Head of caudate nucleus (tissue), 42 donors: ENCODE results near the gene EFCAB10.
A peak's percentile ranks its signal among the peaks of the same experiment; 100 is the strongest.

Experiments
- DNase-seq, 42 donors: peaks; one replicate each; pipeline versions ENCODE4 v3.0.0 to v3.0.0-alpha.2; 2020 to 2021; ENCODE audit warnings: mixed read lengths in 7 of 42
- intact Hi-C: fragments of 100-400 bp; cut with DNase I; formaldehyde crosslinking; loops from one replicate; pipeline ENCODE4 v1.15.0; 2022

Gene EFCAB10

GRCh38 chr7:105581066-105581811 is at the start of gene EFCAB10:
Gene EFCAB10 (minus strand): TSS chr7:105581493. CDS start chr7:105581463, 30 bp downstream.
- intact Hi-C loops = no loop called here
- DNase-seq = peak; percentile 71 to 96 (median 89)

DNA sequence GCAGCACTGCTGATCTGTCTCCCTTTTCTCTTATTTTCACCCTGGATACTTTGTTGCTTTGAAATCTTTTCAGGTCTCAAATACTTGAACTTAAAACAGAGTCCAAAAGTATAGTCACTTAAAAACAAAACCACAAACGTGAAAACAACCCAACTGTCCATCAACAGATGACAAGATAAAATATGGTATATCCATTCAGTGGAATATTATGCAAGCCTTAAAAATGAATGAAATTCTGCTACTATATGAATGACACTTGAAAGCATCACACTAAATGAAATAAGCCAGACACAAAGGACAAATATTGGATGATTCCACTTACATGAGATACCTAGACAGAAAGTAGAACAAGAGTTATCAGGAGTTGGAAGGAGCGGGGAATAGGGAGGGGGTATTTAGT is 44.7 kb upstream of the EFCAB10 start:
- no peak for DNase-seq
- intact Hi-C loops = no loop called here

GRCh38 chr7:105623906-105624305 is 42.6 kb upstream of the EFCAB10 start:
- DNase-seq = no peak
- intact Hi-C loops = no loop called here

GRCh38 chr7:105623378-105623777 is 42.1 kb upstream of the EFCAB10 start:
- DNase-seq = no peak
- intact Hi-C loops = no loop called here

GRCh38 chr7:105622106-105622731 is 40.9 kb upstream of the EFCAB10 start:
- intact Hi-C loops = no loop called here
- DNase-seq = peak; percentile 22 to 89 (median 64)

GRCh38 chr7:105621617-105622016 is 40.3 kb upstream of the EFCAB10 start:
- DNase-seq = peak in 34 of 42 donors; percentile 18 to 75 (median 52)
- intact Hi-C loops = no loop called here

DNA sequence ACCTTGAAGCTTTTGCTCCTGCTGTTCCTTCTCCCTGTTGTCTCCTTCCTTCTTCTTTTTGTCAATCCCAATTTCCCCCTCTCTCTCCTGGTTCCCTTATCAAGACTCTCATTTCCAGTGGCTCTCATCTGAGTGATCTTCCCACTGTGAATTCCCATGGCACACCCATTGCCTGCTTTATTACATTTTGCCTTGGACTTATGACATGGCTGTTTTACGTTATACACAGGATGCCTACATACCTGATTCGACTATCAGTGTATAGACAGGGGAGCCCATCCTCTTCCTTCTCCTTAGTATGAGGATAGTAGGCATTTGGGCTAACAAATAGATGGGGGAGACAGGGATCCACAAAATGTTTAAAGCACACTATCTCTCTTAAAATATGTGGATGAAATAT is 39.9 kb upstream of the EFCAB10 start:
- intact Hi-C loops = no loop called here

GRCh38 chr7:105619590-105619989 is 38.3 kb upstream of the EFCAB10 start:
- no peak for DNase-seq
- intact Hi-C loops = no loop called here

More for the DNA sequence above, 39.9 kb upstream of the EFCAB10 start:
- no peak for DNase-seq

- DNase-seq = no peak
- intact Hi-C loops = no loop called here
These were observed 36.7 kb upstream of the EFCAB10 start for GRCh38 chr7:105618016-105618296.

GRCh38 chr7:105617280-105618015 is 36.2 kb upstream of the EFCAB10 start:
- no peak for DNase-seq
- intact Hi-C loops = no loop called here

- DNase-seq = no peak
- intact Hi-C loops = no loop called here
These were observed 33.1 kb upstream of the EFCAB10 start for GRCh38 chr7:105614341-105614840.

DNA sequence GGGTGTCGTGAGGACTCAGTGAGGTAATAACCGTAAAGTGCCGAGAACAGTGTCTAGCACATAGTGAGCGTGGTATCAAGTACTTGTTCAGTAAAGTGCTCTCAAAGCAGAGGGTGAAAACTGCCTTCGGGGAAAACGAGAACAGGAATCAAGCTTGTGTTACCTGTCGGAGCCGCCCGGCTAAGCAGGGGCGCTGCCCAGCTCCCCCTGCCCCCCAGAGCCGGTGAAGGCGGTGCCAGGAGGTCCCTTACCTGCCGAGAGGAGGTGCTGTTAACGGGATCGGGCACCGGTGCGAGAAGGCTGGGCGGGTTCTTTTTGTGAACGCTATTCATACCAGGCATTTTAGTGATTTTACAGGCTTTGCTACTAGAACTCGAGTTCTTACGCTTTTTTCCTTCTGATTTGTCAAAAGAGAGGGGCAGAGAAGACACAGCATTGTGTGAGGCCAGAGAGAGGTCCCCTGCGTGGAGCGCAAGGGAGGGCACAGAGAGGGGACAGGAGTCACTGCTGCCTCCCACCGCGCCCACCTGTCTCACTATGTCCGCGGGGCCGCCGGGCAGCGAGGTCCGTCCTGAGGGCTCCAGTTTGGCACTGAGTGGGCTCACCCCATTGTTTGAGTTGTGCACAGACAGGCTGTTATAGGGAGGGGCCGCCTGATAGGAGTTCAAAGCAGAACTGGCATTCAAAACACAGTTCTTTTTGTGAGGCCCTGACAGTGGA is 32.5 kb upstream of the EFCAB10 start:
- intact Hi-C loops = no loop called here
- DNase-seq = no peak

DNA sequence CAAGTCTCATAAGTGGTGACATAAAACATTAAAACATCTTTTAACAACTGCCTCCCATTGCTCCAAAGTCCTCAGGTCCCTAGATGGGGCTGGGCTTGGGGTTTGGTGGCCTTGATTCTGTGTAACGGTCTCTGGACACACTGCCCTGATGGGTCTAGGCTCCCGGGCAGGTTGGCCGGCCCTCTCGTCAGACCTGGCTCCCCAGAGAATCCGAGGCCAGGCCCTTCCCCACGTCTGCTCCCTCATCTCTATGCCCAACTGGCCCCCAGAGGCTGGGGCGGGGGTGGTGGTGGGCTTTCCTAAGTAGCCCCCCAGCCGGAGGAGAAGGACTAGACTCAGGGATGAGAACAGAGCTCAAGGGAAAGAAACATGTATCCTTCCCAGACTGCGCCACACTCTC is 31.5 kb upstream of the EFCAB10 start:
- no peak for DNase-seq
- intact Hi-C loops = no loop called here

DNA sequence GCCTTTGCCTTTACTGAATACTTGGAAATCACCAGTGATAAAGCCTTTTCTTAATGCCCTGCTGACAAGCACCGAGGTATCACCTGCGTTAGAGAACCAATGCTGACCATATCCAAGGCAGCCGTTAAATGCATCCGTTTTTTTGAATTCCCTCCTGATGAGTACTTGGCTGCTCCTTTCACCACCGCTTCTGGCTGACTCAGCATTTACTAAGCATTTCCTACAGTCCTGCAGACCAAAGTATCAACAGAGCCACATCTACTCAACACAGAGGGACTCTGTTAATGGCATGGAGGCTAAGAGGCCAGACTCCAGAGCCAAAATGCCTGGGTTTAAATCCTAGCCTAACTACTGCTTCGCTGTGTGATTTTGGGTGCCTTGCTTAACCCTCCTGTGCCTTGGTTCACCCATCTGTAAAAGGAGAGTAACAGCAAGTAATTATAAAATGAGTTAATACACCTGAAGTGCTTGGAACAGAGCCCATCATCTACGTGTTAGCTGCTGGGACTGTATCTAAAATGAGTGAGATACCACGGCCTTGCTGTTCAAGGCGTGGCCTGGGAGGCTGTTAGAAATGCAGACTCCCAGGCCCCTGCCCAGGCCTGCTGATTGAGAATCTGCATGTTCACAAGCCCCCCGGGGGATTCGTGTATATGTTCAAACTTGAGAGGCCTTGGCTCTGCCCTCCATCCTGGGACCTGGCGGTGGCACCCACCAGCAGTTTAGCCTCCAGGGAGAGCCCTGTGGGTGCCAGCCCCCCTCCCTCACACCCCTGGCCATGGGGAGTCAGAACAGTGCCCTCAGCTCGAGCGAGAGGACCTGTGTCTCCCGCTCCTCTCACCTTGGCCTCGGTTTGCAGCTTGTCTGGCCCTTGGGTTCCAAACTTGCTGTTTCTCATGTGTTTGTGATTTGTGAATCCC is 30.8 kb upstream of the EFCAB10 start:
- DNase-seq = no peak

GRCh38 chr7:105610165-105610930 is 29.1 kb upstream of the EFCAB10 start:
- peak in 6 of 42 donors; percentile 9 to 46 (median 34) for DNase-seq
- intact Hi-C loops = no loop called here

More for the DNA sequence above, 30.8 kb upstream of the EFCAB10 start:
- intact Hi-C loops = no loop called here

- intact Hi-C loops = no loop called here
These were observed 21.3 kb upstream of the EFCAB10 start for GRCh38 chr7:105602325-105603305.

More at GRCh38 chr7:105602325-105603305, 21.3 kb upstream of the EFCAB10 start:
- no peak for DNase-seq
